ENCODE data around the gene CLCNKB.

CLCNKB gene

GRCh38 chr1:16090076-16090826 lies 46.7 kb downstream of the CLCNKB start:
- ChIA-PET CTCF (interaction anchor here (1.5 kb wide), 1 partner anchor 11 kb away, joined by 3 read pairs; no protein-coding TSS in a partner anchor), POLR2A (no interaction called here)
- TF ChIP-seq CTCF (IDR thresholded peaks at IDR 0.05; ENCODE audit: control extremely low read depth, extremely low read depth, low read depth, missing control alignments) = no peak

GRCh38 chr1:16091296-16091695 lies 47.7 kb downstream of the CLCNKB start:
- no peak for DNase-seq (ENCODE audit: extremely low spot score)
- CTCF ChIA-PET = interaction anchor here (0.8 to 4.0 kb wide), 3 partner anchors 9 to 13 kb away, joined by 3 to 20 read pairs (median 3); no protein-coding TSS in a partner anchor
- POLR2A ChIA-PET = no interaction called here
- no peak for TF ChIP-seq CTCF (IDR thresholded peaks at IDR 0.05; ENCODE audit: control extremely low read depth, extremely low read depth, low read depth, missing control alignments)

More at GRCh38 chr1:16090076-16090826, 46.7 kb downstream of the CLCNKB start:
- no peak for DNase-seq (ENCODE audit: extremely low spot score)

- CTCF ChIA-PET = interaction anchor here (0.8 to 4.0 kb wide), 3 partner anchors 10 to 97 kb away, joined by 3 to 20 read pairs (median 3); no protein-coding TSS in a partner anchor
- no peak for DNase-seq (ENCODE audit: extremely low spot score)
- POLR2A ChIA-PET = no interaction called here
- no peak for TF ChIP-seq CTCF (IDR thresholded peaks at IDR 0.05; ENCODE audit: control extremely low read depth, extremely low read depth, low read depth, missing control alignments)
These were observed 48.7 kb downstream of the CLCNKB start for GRCh38 chr1:16092097-16092922.

GRCh38 chr1:16092923-16093511 lies 49.4 kb downstream of the CLCNKB start:
- ChIA-PET CTCF (interaction anchor here (1.0 to 4.0 kb wide), 2 partner anchors 11 to 96 kb away, joined by 3 to 20 read pairs; no protein-coding TSS in a partner anchor), POLR2A (no interaction called here)
- TF ChIP-seq CTCF (IDR thresholded peaks at IDR 0.05; ENCODE audit: control extremely low read depth, extremely low read depth, low read depth, missing control alignments) = no peak
- no peak for DNase-seq (ENCODE audit: extremely low spot score)

- TF ChIP-seq CTCF (IDR thresholded peaks at IDR 0.05; ENCODE audit: control extremely low read depth, extremely low read depth, low read depth, missing control alignments) = no peak
- DNase-seq (ENCODE audit: extremely low spot score) = no peak
These were observed 50.0 kb downstream of the CLCNKB start for GRCh38 chr1:16093611-16094010.

More at GRCh38 chr1:16093611-16094010, 50.0 kb downstream of the CLCNKB start:
- POLR2A ChIA-PET = no interaction called here
- CTCF ChIA-PET = interaction anchor here (0.9 to 4.0 kb wide), 2 partner anchors 11 to 14 kb away, joined by 3 to 20 read pairs; no protein-coding TSS in a partner anchor
